ENCODE measurements around the gene HRG. TPM values are rescaled to one million over a fixed set of nuclear protein-coding genes. Genes with fewer than 3 reads are reported as not detected.

The HRG gene
- total and polyA plus RNA-seq, 2 experiments from 2014 or later, result not detected

DNA sequence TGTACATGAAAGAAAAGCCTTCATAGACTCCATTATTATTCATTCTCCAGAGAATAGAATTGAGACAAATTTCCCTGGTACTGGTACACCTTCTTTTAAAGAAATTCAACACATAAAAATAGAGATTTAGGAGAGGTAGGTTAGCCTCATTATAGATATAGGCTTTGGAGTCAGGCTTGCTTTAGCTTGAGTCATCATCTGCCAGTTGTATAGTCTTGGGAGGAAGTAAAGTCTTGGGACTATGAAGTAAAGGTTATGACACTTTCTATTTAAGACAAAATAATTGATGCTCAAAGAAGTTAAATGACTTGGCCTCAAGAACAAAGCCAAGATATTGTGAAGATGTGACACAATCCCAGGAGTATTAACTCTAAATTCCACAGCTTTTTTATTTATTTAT lies 4.3 kb downstream of the HRG start:
- Histone ChIP-seq H3K4me3 (no peak overlapping the region), H3K36me3 (no peaks in the 10 kb centered on the region), H3K27ac (no peak overlapping the region), H3K9me3 (ENCODE audit: low read depth) (no peaks in the 10 kb centered on the region), H3K27me3 (no peaks in the 10 kb centered on the region), H3K4me1 (ENCODE audit: low read depth) (no peaks in the 10 kb centered on the region)
- TF ChIP-seq CTCF (IDR thresholded peaks at IDR 0.05; ENCODE audit: low read depth, low read length), result no peak
- no peak for DNase-seq (ENCODE audit: low read depth in 1 of 2, low spot score in 1 of 2)

DNA sequence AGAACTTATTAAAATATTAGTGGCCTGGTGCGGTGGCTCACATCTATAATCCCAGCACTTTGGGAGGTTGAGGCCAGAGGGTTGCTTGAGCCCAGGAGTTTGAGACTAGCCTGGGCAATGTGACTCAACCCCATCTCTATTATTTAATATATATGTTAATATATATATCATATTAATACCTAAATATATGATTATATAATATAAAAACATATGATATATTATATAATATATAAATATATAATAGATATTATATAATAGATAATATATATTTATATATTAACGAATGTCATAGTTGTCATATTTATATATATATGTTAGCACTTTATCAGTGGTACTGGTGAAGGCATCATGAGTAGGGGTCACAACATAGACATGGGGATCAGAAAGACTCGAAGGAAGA lies 5.2 kb downstream of the HRG start:
- no peak for TF ChIP-seq CTCF (IDR thresholded peaks at IDR 0.05; ENCODE audit: low read depth, low read length)
- Histone ChIP-seq H3K27ac (no peak overlapping the region), H3K4me1 (ENCODE audit: low read depth) (no peaks in the 10 kb centered on the region)

GRCh38 chr3:186678604-186679003 lies 12.8 kb downstream of the HRG start:
- TF ChIP-seq CTCF (IDR thresholded peaks at IDR 0.05; ENCODE audit: low read depth, low read length), result no peak
- no peaks in the 10 kb centered on the region for H3K36me3 ChIP-seq
- H3K27me3 ChIP-seq, result no peaks in the 10 kb centered on the region
- no peak for DNase-seq (ENCODE audit: low read depth in 1 of 2, low spot score in 1 of 2)
- no peak overlapping the region for H3K4me3 ChIP-seq
- H3K27ac ChIP-seq, result no peak overlapping the region
- no peaks in the 10 kb centered on the region for H3K4me1 ChIP-seq (ENCODE audit: low read depth)
- no peaks in the 10 kb centered on the region for H3K9me3 ChIP-seq (ENCODE audit: low read depth)

More for the DNA sequence above, 5.2 kb downstream of the HRG start:
- no peaks in the 10 kb centered on the region for H3K9me3 ChIP-seq (ENCODE audit: low read depth)
- no peaks in the 10 kb centered on the region for H3K36me3 ChIP-seq
- DNase-seq (ENCODE audit: low read depth in 1 of 2, low spot score in 1 of 2), result no peak
- H3K27me3 ChIP-seq, result no peaks in the 10 kb centered on the region
- H3K4me3 ChIP-seq, result no peak overlapping the region

DNA sequence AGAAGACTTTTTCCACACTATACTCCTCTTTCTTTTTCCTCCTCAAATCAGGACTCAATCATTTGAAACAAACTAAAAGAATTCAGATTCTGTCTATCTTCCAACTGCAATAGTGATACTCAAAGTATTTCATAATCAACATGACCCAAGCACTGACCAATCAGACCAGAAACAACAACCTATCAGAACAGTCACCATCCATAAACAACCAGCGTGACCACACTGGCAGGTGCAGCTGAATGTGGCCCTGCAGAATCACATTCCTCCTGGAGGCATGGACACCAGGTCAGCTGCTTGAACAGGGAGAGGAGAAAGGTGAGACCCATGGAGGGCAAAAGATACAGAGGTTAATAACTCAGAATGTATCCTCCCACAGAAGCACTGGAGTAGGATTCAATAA lies 13.3 kb downstream of the HRG start:
- H3K36me3 ChIP-seq, result no peaks in the 10 kb centered on the region
- H3K4me3 ChIP-seq, result no peak overlapping the region
- H3K4me1 ChIP-seq (ENCODE audit: low read depth), result no peaks in the 10 kb centered on the region
- H3K27ac ChIP-seq, result no peak overlapping the region
- no peaks in the 10 kb centered on the region for H3K9me3 ChIP-seq (ENCODE audit: low read depth)
- DNase-seq (ENCODE audit: low read depth in 1 of 2, low spot score in 1 of 2), result no peak
- no peak for TF ChIP-seq CTCF (IDR thresholded peaks at IDR 0.05; ENCODE audit: low read depth, low read length)
- H3K27me3 ChIP-seq, result no peaks in the 10 kb centered on the region

GRCh38 chr3:186680869-186681268 lies 15.1 kb downstream of the HRG start:
- DNase-seq (ENCODE audit: low read depth in 1 of 2, low spot score in 1 of 2), result no peak
- Histone ChIP-seq H3K27me3 (no peaks in the 10 kb centered on the region), H3K4me1 (ENCODE audit: low read depth) (no peaks in the 10 kb centered on the region), H3K4me3 (no peak overlapping the region), H3K27ac (no peak overlapping the region), H3K36me3 (no peaks in the 10 kb centered on the region), H3K9me3 (ENCODE audit: low read depth) (no peaks in the 10 kb centered on the region)
- no peak for TF ChIP-seq CTCF (IDR thresholded peaks at IDR 0.05; ENCODE audit: low read depth, low read length)

DNA sequence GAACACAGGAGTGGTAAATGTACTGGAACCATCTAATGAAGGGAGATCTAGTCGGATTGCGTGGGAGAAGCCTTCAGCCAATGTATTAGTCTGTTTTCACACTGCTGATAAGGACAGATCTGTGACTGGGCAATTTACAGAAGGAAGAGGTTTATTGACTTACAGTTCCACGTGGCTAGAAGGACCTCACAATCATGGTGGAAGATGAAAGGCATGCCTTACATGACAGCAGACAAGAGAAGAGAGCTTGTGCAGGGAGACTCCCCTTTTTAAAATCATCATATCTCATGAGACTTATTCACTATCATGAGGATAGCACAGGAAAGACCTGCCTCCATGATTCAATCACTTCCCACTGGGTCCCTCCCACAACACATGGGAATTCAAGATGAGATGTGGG lies 17.0 kb downstream of the HRG start:
- DNase-seq (ENCODE audit: low read depth in 1 of 2, low spot score in 1 of 2), result no peak
- TF ChIP-seq CTCF (IDR thresholded peaks at IDR 0.05; ENCODE audit: low read depth, low read length), result no peak
- Histone ChIP-seq H3K27me3 (no peaks in the 10 kb centered on the region), H3K36me3 (no peaks in the 10 kb centered on the region), H3K4me1 (ENCODE audit: low read depth) (no peaks in the 10 kb centered on the region), H3K9me3 (ENCODE audit: low read depth) (no peaks in the 10 kb centered on the region), H3K4me3 (no peak overlapping the region), H3K27ac (no peak overlapping the region)
